ENCODE measurements around the gene ROR1. TPM values are rescaled to one million over a fixed set of nuclear protein-coding genes. Genes with fewer than 3 reads are reported as not detected.

Gene ROR1
- total RNA-seq, 2 donors from 2014 or later = 12.9 to 40.8 TPM

- Histone ChIP-seq H3K4me3 (no peak overlapping the region), H3K4me1 (peaks cover 0 to 7% of the 10 kb centered on the region in 2 donors), H3K27ac (no peak overlapping the region), H3K9me3 (no peaks in the 10 kb centered on the region), H3K36me3 (no peaks in the 10 kb centered on the region), H3K27me3 (no peaks in the 10 kb centered on the region)
- TF ChIP-seq, protein P1, sequence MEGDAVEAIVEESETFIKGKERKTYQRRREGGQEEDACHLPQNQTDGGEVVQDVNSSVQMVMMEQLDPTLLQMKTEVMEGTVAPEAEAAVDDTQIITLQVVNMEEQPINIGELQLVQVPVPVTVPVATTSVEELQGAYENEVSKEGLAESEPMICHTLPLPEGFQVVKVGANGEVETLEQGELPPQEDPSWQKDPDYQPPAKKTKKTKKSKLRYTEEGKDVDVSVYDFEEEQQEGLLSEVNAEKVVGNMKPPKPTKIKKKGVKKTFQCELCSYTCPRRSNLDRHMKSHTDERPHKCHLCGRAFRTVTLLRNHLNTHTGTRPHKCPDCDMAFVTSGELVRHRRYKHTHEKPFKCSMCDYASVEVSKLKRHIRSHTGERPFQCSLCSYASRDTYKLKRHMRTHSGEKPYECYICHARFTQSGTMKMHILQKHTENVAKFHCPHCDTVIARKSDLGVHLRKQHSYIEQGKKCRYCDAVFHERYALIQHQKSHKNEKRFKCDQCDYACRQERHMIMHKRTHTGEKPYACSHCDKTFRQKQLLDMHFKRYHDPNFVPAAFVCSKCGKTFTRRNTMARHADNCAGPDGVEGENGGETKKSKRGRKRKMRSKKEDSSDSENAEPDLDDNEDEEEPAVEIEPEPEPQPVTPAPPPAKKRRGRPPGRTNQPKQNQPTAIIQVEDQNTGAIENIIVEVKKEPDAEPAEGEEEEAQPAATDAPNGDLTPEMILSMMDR (IDR thresholded peaks at IDR 0.05) = no peak
- no peak for DNase-seq (ENCODE audit: low spot score)
These were observed 352.8 kb downstream of the ROR1 start for GRCh38 chr1:64126581-64126980.

DNA sequence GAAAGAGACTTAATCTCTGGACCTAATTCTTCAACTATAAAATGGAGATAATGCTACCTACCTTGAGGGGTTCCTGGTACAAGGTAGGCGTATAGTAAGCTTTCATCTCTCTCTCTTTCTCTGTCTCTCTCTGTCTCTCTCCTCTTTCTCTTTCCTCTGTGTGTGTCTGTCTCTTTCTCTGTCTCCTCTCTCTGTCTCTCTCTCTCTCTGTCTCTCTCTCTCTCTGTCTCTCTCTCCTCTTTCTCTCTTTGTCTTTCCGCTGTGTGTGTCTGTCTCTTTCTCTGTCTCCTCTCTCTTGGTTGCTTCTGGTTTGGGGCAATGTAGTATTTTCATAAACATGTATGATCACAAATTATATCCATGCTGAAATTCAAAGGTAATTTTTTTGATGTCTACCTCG, 353.5 kb downstream of the ROR1 start:
- TF ChIP-seq, protein P1 (IDR thresholded peaks at IDR 0.05) = no peak
- H3K27ac ChIP-seq = no peak overlapping the region
- H3K36me3 ChIP-seq = no peaks in the 10 kb centered on the region
- H3K4me3 ChIP-seq = no peak overlapping the region
- H3K9me3 ChIP-seq = no peaks in the 10 kb centered on the region
- H3K27me3 ChIP-seq = no peaks in the 10 kb centered on the region
- no peak for DNase-seq (ENCODE audit: low spot score)
- peaks cover 0 to 7% of the 10 kb centered on the region in 2 donors for H3K4me1 ChIP-seq

GRCh38 chr1:64129701-64130100, 355.9 kb downstream of the ROR1 start:
- Histone ChIP-seq H3K4me3 (no peak overlapping the region), H3K9me3 (no peaks in the 10 kb centered on the region), H3K4me1 (peaks cover 0 to 7% of the 10 kb centered on the region in 2 donors), H3K27ac (no peak overlapping the region), H3K27me3 (no peaks in the 10 kb centered on the region), H3K36me3 (no peaks in the 10 kb centered on the region)
- TF ChIP-seq, protein P1 (IDR thresholded peaks at IDR 0.05) = no peak
- DNase-seq (ENCODE audit: low spot score) = no peak

DNA sequence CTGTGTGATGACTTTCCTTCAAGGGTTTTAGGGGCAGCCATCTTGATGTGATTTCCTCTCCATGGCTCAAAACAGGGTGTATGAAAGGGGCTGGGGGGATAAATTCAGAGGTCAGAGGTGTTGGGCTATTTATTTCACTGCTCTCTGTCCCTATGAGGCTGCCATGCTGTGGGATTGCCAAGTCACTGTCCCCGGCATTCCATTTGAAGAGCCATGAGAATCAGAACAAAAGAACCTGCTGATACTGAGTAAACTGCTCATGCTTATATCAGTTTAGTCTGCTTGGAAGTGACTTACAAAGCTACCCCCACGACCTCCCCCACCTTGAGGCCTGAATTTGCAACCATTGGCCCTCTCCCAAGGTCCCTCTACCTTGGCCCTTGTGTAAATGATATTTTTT, 357.3 kb downstream of the ROR1 start:
- Histone ChIP-seq H3K27ac (no peak overlapping the region), H3K9me3 (no peaks in the 10 kb centered on the region), H3K36me3 (no peaks in the 10 kb centered on the region), H3K4me1 (peaks cover 0 to 7% of the 10 kb centered on the region in 2 donors), H3K27me3 (no peaks in the 10 kb centered on the region), H3K4me3 (no peak overlapping the region)
- TF ChIP-seq, protein P1 (IDR thresholded peaks at IDR 0.05) = no peak
- no peak for DNase-seq (ENCODE audit: low spot score)

- Histone ChIP-seq H3K36me3 (no peaks in the 10 kb centered on the region), H3K4me1 (peaks cover 0 to 14% of the 10 kb centered on the region in 2 donors), H3K9me3 (no peaks in the 10 kb centered on the region), H3K4me3 (no peak overlapping the region), H3K27me3 (no peaks in the 10 kb centered on the region), H3K27ac (no peak overlapping the region)
- no peak for DNase-seq (ENCODE audit: low spot score)
- TF ChIP-seq, protein P1 (IDR thresholded peaks at IDR 0.05) = no peak
These were observed 359.2 kb downstream of the ROR1 start for GRCh38 chr1:64133036-64133435.

DNA sequence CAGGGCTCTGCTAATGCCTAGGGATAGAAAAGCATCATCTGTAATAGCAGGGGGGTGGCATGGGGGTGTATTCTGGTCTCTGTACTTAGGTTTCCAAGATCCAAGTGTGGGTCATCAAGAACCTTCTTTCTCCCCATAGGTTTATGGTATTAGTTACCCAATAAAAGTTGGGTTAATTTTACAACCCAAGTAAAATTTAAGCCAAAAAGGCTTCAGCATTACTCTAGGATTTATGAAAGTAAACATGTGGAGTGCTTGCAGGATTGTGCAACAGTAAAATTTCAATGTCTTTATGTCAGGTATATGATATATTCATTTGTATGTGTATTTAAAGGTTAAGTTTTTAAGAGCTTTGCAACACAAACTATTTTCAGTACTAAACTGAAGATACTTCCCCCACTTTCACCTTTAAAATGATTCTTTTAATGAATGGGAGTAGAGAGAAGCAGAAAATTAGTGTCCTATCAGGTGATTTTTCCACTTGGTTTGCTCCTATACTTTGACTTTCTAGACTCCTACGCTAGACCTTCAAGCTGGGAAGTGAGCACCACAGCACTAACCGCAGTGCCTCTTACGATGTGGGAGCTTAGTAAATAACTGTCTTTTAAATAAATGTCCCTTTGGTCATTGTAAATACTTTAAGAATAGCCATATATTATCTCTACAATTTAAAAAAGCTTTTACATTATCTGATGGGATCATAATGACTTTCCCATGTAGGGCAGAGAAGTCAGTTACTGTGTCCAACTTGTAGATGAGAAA, 361.8 kb downstream of the ROR1 start:
- no peak overlapping the region for H3K27ac ChIP-seq
- H3K4me3 ChIP-seq = no peak overlapping the region
- peaks cover 0 to 14% of the 10 kb centered on the region in 2 donors for H3K4me1 ChIP-seq
- H3K27me3 ChIP-seq = no peaks in the 10 kb centered on the region
- DNase-seq (ENCODE audit: low spot score) = no peak
- H3K9me3 ChIP-seq = no peaks in the 10 kb centered on the region
- TF ChIP-seq, protein P1 (IDR thresholded peaks at IDR 0.05) = no peak
- no peaks in the 10 kb centered on the region for H3K36me3 ChIP-seq

Data from right atrium auricular region (tissue), 2 donors.